HG03432 (cell line): ENCODE data around the gene FGF16.
A peak's percentile ranks its signal among the peaks of the same experiment; 100 is the strongest.
"Not testable (repeated sequence)": the region's sequence is repeated elsewhere in the genome, so short reads cannot be mapped to it uniquely, and the experiment has no call there.

Source experiments
- ATAC-seq: cut with Tn5 transposase; IDR thresholded peaks from one replicate; pipeline ENCODE4 v1.9.1; 2021; ENCODE audit warnings: mild to moderate bottlenecking, moderate library complexity; ENCODE audit not compliant: unreplicated experiment

FGF16 gene

GRCh38 chrX:77446908-77447652 lies at the start of gene FGF16:
Gene FGF16, plus strand, starts transcription at chrX:77447389. Its CDS starts 286 bp downstream, at chrX:77447675.
- peak; percentile 58 for ATAC-seq

DNA sequence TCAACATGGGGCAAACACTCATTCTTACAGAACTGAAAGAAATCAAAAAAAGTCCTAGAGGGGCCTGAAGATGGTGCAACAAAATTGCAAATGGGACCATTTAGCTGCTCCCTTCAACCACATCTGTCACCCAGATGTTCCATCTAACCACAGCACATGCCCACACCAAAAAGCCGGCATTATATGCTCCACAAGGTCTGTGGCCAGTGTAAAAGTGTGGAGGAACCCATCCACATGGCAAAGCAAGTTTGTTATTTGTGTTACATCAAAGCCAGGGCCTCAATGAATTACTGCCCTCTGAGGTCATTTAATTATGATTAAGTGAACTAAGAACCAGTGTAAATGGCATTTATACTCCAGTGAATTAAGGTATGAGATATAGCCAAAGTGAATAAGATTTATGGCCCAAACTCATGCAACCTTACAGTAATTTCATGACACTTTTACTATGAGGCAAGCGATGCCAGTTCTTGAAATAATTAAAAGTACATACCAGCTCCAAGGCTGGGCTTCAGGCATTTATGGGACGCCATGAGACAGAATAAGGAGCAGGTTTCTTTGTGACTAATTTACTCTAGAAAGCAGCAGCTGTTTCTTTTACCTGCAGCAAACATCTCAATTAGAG lies 48.7 kb upstream of the FGF16 start:
- no peak for ATAC-seq

DNA sequence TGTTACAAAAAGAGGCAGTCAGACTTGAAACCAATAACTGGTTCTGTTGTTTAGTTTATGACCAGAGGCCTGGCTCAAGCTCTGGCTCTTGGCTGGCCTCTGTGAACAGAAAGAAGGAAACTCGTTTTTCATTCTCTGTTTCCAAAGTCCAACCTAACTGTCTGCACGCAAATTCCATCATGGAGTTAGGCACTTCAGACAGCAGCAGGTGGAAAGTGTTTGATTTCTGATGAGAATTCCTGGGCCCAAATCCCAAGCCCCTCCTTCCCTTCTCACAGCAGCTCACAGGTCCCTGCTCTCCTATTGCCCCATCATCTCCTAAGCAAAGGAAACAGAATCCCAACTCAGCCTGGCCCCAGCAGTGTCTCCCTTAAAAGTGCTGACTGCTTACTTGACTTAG lies 42.8 kb upstream of the FGF16 start:
- no peak for ATAC-seq

DNA sequence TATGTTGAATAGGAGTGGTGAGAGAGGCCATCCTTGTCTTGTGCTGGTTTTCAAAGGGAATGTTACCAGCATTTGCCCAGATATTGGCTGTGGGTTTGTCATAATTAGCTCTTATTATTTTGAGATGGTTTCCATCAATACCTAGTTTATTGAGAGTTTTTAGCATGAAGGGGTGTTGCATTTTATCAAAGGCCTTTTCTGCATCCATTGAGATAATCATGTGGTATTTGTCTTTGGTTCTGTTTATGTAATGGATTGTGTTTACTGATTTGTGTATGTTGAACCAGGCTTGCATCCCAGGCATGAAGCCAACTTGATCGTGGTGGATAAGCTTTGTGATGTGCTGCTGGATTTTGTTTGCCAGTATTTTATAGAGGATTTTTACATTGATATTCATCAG lies 39.4 kb upstream of the FGF16 start:
- not testable (repeated sequence) for ATAC-seq

DNA sequence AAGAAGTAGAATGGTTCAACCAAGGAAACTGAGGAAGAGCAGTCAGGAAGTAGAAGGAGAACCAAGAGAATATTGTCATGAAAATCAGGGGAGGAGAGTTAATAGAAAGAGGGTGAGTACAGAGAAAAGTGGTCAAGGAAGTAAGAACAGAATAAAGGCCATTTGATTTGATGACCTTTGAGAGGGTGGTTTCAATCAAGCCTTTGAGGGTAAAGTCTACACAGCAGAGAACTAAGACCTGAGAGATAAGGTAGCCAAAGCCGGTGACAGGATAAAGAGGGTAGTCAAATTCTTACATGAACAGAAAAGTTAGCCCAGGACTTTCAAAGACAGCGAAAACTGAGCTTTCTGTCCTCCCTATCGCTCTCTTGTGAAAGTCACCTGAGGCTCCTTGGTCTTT lies 34.6 kb upstream of the FGF16 start:
- no peak for ATAC-seq

DNA sequence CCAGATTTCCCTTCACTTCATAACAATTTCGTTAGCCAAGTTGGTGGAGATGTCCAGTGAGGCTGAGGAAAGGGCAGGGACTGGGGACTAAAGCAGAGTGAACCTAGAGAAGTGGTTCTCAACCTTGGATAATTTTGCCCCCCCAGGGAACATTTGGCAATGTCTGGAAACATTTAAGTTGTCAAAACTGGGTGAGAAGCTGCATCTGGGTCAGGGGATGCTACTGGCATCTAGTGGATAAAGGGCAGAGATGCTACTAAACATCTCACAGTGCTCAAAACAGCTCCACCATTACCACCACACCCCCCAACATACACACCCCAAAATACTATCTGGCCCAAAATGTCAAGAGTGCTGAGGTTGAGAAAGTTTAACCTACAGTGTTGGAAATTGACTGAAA lies 32.0 kb upstream of the FGF16 start:
- ATAC-seq, result no peak

DNA sequence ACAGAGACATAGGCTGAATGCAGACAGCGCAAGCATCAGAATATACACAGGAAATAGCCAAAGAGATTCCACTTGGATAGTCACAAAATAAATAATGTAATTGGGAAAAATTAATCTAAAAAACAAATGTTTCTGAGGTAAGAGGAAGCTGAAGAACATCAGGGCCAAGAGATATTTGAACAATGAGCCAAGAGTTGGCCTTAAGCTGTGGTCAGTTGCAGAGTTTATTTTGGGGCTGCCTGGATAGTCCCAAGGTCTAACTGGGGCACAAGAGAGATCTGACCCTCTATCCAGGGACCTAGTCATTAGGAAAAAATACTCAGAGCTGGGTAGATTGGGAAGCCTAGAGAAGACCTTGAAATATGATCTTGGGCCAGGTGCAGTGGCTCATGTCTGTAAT lies 31.3 kb upstream of the FGF16 start:
- no peak for ATAC-seq

- no peak for ATAC-seq
Measured at GRCh38 chrX:77422891-77423648, 24.1 kb upstream of the FGF16 start.

DNA sequence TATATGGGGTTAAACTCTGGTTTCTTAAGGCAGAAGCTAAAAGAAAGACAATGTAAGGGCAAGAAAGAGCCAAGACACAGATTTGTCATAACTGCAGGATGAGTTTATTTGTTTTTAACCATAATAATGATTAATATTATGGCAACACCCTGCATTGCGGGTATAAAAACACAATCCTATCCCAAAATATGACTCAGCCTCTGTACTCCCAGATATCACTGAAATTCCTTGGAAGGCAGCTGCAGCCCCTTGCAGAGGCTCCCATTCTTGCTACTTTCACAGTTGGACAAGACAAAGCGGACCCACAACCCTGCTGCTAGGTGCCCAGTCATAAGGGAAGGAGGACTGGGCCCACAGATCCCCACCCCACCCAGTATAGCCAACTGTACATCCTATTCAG lies 20.4 kb upstream of the FGF16 start:
- ATAC-seq, result no peak

DNA sequence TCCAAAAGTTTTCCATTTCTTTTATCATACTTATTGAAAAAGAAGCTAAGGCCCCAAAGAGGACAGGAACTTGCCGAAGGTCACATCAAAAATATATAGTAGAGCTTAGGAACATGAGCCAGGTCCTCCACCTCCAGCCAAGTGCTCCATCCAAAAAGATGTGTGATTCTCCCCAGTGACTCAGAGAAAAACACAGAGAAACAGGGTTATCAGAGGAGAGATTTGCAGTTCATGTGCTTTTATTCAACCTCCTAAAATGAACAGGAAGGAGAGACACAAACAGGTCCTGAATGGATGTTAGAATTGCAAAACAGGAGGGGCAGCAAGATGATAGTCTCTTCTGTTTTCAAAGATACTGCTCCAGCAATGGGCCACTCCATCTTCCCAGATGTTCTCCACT lies 19.6 kb upstream of the FGF16 start:
- no peak for ATAC-seq

DNA sequence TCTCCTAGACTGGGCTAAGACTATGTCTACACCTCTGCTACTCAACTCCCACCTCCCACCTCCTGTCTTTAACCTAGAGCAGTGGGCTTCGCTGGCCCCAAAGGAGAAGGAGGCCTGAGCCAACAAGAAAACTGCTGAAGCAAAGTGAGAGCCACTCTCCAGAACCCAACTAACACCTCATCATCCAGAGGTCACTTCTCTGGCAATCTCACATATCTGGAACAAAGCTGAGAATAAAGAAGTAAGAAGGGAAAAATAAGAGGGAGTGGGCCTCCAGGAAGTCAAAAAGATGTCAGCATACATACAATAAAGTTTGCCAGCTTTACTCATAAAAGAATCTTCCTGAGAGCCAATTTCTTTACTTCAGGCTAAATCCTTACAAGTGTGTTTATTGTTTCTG lies 18.6 kb upstream of the FGF16 start:
- ATAC-seq, result no peak

GRCh38 chrX:77431227-77431626 lies 16.0 kb upstream of the FGF16 start:
- ATAC-seq, result no peak

DNA sequence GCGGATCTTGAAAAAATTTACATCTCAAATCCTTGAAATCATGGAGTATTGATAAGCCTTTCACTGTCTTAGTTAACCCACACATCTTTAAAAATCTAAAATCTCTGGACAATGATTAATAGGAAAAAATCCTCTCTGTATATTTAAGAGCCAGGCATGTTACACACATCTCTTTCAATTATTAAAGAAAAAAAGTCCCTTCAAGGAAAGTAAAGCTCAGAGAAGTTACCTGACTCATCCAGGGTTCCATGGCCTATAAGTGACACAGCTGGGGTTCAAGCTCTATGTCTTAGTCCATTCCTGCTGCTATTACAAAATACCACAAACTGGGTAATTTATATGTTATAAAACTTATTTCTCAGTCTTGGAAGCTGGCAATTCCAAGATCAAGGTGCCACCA lies 14.2 kb upstream of the FGF16 start:
- ATAC-seq, result no peak

- no peak for ATAC-seq
Measured at GRCh38 chrX:77434962-77435361, 12.2 kb upstream of the FGF16 start.

- no peak for ATAC-seq
Measured at GRCh38 chrX:77436271-77436670, 10.9 kb upstream of the FGF16 start.

GRCh38 chrX:77436682-77437081 lies 10.5 kb upstream of the FGF16 start:
- no peak for ATAC-seq

DNA sequence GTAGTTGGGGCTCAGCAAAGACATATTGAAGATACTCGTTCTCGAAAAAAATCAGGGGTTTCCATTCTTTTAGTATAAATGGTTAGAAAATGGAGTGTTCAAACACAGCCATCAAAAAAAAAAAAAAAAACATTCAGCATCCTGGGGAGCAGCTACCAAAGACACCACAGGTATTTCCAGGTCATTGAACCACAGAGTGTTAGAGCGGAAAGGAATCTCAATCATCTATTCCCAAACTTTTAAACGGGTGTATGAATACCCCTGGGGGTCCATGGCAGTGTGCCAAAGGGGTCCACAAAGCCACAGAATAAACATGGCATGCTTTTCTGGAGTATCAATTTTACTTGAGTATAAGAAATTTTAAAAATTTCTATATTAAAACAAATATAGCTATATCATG lies 6.9 kb upstream of the FGF16 start:
- no peak for ATAC-seq

GRCh38 chrX:77441033-77441432 lies 6.2 kb upstream of the FGF16 start:
- no peak for ATAC-seq

DNA sequence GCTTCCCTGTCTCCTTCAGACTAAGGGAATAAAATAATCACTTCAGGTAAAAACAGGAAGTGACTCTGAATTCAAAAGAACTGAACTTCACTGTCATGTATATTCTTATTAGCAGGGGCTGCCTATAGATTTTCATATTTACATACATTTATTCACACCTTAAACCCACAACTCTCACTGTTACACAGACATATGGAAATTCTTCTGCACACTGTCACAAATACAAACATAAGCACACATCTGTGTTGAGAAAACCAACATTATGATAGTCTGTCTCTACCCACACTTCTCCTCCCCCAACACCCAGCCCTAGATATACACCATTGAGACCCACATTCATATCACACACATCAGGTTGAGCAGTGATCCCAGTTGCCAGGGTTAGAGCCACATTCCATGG lies 5.7 kb upstream of the FGF16 start:
- no peak for ATAC-seq

GRCh38 chrX:77442728-77443127 lies 4.5 kb upstream of the FGF16 start:
- ATAC-seq, result no peak

DNA sequence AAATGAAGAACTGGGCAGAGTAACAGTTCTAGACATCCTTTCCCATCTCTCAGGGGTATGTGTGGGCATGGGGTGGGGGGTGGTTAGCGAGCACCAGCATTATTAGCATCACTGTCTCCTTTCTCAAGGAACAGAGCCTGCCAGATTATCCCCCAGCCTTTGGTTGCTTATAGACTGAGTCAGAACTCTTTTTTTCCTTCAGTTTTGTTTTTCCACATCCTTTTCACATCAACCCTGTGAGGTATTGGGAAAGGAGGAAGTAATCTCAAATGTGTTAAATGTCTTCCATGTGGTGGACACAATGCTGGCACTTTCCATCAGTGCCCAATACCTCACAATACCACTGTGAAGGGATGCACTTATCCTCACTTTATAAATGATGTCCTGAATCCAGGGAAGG lies 3.1 kb upstream of the FGF16 start:
- ATAC-seq, result no peak

GRCh38 chrX:77444545-77444944 lies 2.6 kb upstream of the FGF16 start:
- no peak for ATAC-seq
